NCI-H1417 treated with DMSO at 0.1 percent for 48 hours (cell line): ENCODE results near the gene HTRA3.

Experiments
- DNase-seq: peaks from one replicate; lab custom pipeline; 2025; lab: John Stamatoyannopoulos, UW

Gene HTRA3

GRCh38 chr4:8247047-8247930, 22.3 kb upstream of the HTRA3 start:
- no peak for DNase-seq

- no peak for DNase-seq
Observed at GRCh38 chr4:8248091-8248490, 21.5 kb upstream of the HTRA3 start.

- no peak for DNase-seq
Observed at GRCh38 chr4:8250227-8250626, 19.3 kb upstream of the HTRA3 start.

GRCh38 chr4:8250637-8251036, 18.9 kb upstream of the HTRA3 start:
- DNase-seq, result no peak

- no peak for DNase-seq
Observed at GRCh38 chr4:8251110-8251883, 18.3 kb upstream of the HTRA3 start.

GRCh38 chr4:8252301-8253173, 17.0 kb upstream of the HTRA3 start:
- no peak for DNase-seq

GRCh38 chr4:8254076-8254475, 15.5 kb upstream of the HTRA3 start:
- DNase-seq, result no peak

- DNase-seq, result no peak
Observed at GRCh38 chr4:8255698-8256441, 13.7 kb upstream of the HTRA3 start.

GRCh38 chr4:8257854-8258253, 11.7 kb upstream of the HTRA3 start:
- no peak for DNase-seq

- DNase-seq, result no peak
Observed at GRCh38 chr4:8258552-8259212, 10.9 kb upstream of the HTRA3 start.

- DNase-seq, result no peak
Observed at GRCh38 chr4:8259743-8260430, 9.7 kb upstream of the HTRA3 start.

GRCh38 chr4:8260656-8261111, 8.9 kb upstream of the HTRA3 start:
- no peak for DNase-seq

- DNase-seq, result no peak
Observed at GRCh38 chr4:8261851-8262535, 7.6 kb upstream of the HTRA3 start.

- DNase-seq, result no peak
Observed at GRCh38 chr4:8262637-8263322, 6.8 kb upstream of the HTRA3 start.

- DNase-seq, result no peak
Observed at GRCh38 chr4:8263397-8263796, 6.2 kb upstream of the HTRA3 start.

- DNase-seq, result no peak
Observed at GRCh38 chr4:8264106-8264505, 5.4 kb upstream of the HTRA3 start.

- no peak for DNase-seq
Observed at GRCh38 chr4:8265171-8265929, 4.2 kb upstream of the HTRA3 start.

GRCh38 chr4:8266088-8266487, 3.5 kb upstream of the HTRA3 start:
- DNase-seq, result no peak
